Activated CD4-positive, alpha-beta T cell treated with anti-CD3 and anti-CD28 coated beads, Interleukin-2, Interleukin-6, amounts not matched to agents 100 ng/mL and 50 ng/mL, durations not matched to agents 16 hours and 8 hours (primary cell): ENCODE results near the gene CARD19.

Source experiments
- DNase-seq: peaks from one replicate; pipeline ENCODE4 v3.0.0-alpha.2; 2020

The CARD19 gene

GRCh38 chr9:93096131-93096802 lies at the start of gene CARD19:
TSS of gene CARD19 (plus strand) at chr9:93096217. CDS start at chr9:93096346, 129 bp downstream.
- peak; percentile 58 for DNase-seq

- DNase-seq: no peak
Measured at GRCh38 chr9:93048566-93049448, 47.2 kb upstream of the CARD19 start.

- DNase-seq: no peak
Measured at GRCh38 chr9:93049491-93049890, 46.5 kb upstream of the CARD19 start.

- no peak for DNase-seq
Measured at GRCh38 chr9:93050231-93050630, 45.8 kb upstream of the CARD19 start.

- no peak for DNase-seq
Measured at GRCh38 chr9:93051680-93052089, 44.3 kb upstream of the CARD19 start.

- DNase-seq: no peak
Measured at GRCh38 chr9:93052791-93053540, 43.1 kb upstream of the CARD19 start.

- DNase-seq: no peak
Measured at GRCh38 chr9:93053781-93054331, 42.2 kb upstream of the CARD19 start.

- DNase-seq: no peak
Measured at GRCh38 chr9:93054758-93055704, 41.0 kb upstream of the CARD19 start.

GRCh38 chr9:93057042-93057702 lies 38.8 kb upstream of the CARD19 start:
- DNase-seq: no peak

- DNase-seq: no peak
Measured at GRCh38 chr9:93057703-93058354, 38.2 kb upstream of the CARD19 start.

GRCh38 chr9:93058355-93059010 lies 37.5 kb upstream of the CARD19 start, which contains the start of gene SUSD3:
TSS of gene SUSD3 (plus strand) at chr9:93058701. CDS start at chr9:93058743, 42 bp downstream.
- peak; percentile 81 for DNase-seq

GRCh38 chr9:93059011-93059714 lies 36.9 kb upstream of the CARD19 start:
- DNase-seq: peak; percentile 43

- DNase-seq: no peak
Measured at GRCh38 chr9:93059715-93060578, 36.1 kb upstream of the CARD19 start.

- peak; percentile 57 for DNase-seq
Measured at GRCh38 chr9:93060746-93061259, 35.2 kb upstream of the CARD19 start.

GRCh38 chr9:93061260-93061751 lies 34.7 kb upstream of the CARD19 start:
- no peak for DNase-seq

- DNase-seq: peak; percentile 31
Measured at GRCh38 chr9:93061791-93062763, 33.9 kb upstream of the CARD19 start.
